Measurements from ENCODE around the gene C5orf15. TPM values are rescaled to one million over a fixed set of nuclear protein-coding genes. Genes with fewer than 3 reads are reported as not detected.

C5orf15 gene
- polyA plus RNA-seq, 1 donor from 2014 or later: 72.3 TPM

DNA sequence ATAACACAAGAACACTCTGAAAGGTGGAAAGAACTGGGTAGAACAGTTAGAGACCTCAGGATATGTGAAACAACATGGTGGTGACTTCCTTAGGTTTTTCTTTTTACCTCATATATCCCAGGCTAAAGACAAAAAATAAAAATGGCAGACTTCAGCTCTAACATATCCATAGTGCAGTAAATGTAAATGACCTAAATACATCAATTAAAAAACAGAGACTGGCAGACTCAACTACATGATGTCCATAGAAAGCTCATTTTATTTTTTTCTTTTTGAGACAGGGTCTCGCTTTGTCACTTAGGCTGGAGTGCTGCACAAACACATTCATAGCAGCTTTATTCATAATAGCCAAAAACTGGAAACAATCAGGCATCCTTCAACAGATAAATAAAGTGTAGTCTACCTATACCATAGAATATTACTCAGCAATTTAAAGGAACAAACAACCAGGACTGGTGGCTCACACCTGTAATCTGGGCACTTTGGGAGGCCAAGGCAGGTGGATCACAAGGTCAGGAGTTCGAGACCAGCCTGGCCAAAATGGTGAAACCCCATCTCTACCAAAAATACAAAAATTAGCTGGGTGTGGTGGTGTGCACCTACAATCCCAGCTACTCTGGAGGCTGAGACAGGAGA is 4.8 kb downstream of the C5orf15 start:
- Histone ChIP-seq H3K4me2 (ENCODE audit: low read length) (no peak overlapping the region), H2AFZ (ENCODE audit: low read depth, low read length) (no peak overlapping the region), H3K9ac (ENCODE audit: low read length) (no peak overlapping the region), H3K36me3 (ENCODE audit: insufficient read depth, low read length) (no peaks in the 10 kb centered on the region), H3K27ac (ENCODE audit: low read length) (no peak overlapping the region), H3K9me2 (ENCODE audit: insufficient read depth, low read length) (no peaks in the 10 kb centered on the region), H3F3A (ENCODE audit: insufficient read depth, low read length, poor library complexity, severe bottlenecking) (no peaks in the 10 kb centered on the region), H3K27me3 (ENCODE audit: insufficient read depth, low read depth, low read length) (no peaks in the 10 kb centered on the region), H3K9me3 (ENCODE audit: low read length) (no peaks in the 10 kb centered on the region), H3K79me2 (replicated peaks; ENCODE audit: insufficient read depth, low read length) (peaks cover 62% of the 10 kb centered on the region), H4K20me1 (ENCODE audit: insufficient read depth) (no peaks in the 10 kb centered on the region), H3K4me3 (ENCODE audit: low read length) (no peak overlapping the region)
- TF ChIP-seq POLR2AphosphoS5 (IDR thresholded peaks at IDR 0.05): no peak
- no peak for TF ChIP-seq RAD21 (conservative IDR thresholded peaks at IDR 0.05)
- no peak for TF ChIP-seq SMC3 (conservative IDR thresholded peaks at IDR 0.05; ENCODE audit: poor library complexity)
- TF ChIP-seq TAF1 (IDR thresholded peaks at IDR 0.05; ENCODE audit: low read depth): no peak
- no peak for TF ChIP-seq MXI1 (conservative IDR thresholded peaks at IDR 0.05; ENCODE audit: poor library complexity, severe bottlenecking)
- TF ChIP-seq EP300 (conservative IDR thresholded peaks at IDR 0.05; ENCODE audit: poor library complexity, severe bottlenecking): no peak
- TF ChIP-seq, protein P1, sequence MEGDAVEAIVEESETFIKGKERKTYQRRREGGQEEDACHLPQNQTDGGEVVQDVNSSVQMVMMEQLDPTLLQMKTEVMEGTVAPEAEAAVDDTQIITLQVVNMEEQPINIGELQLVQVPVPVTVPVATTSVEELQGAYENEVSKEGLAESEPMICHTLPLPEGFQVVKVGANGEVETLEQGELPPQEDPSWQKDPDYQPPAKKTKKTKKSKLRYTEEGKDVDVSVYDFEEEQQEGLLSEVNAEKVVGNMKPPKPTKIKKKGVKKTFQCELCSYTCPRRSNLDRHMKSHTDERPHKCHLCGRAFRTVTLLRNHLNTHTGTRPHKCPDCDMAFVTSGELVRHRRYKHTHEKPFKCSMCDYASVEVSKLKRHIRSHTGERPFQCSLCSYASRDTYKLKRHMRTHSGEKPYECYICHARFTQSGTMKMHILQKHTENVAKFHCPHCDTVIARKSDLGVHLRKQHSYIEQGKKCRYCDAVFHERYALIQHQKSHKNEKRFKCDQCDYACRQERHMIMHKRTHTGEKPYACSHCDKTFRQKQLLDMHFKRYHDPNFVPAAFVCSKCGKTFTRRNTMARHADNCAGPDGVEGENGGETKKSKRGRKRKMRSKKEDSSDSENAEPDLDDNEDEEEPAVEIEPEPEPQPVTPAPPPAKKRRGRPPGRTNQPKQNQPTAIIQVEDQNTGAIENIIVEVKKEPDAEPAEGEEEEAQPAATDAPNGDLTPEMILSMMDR (IDR thresholded peaks at IDR 0.05; ENCODE audit: poor library complexity, severe bottlenecking): no peak
- TF ChIP-seq REST (IDR thresholded peaks at IDR 0.05; ENCODE audit: borderline replicate concordance): no peak
- no peak for TF ChIP-seq EZH2 (IDR thresholded peaks at IDR 0.05; ENCODE audit: borderline replicate concordance, insufficient read depth, low read length, poor library complexity, severe bottlenecking)

GRCh38 chr5:133962801-133963476 is 5.5 kb downstream of the C5orf15 start:
- Histone ChIP-seq H3K79me2 (replicated peaks; ENCODE audit: insufficient read depth, low read length) (peaks cover 60% of the 10 kb centered on the region), H3K27me3 (ENCODE audit: insufficient read depth, low read depth, low read length) (no peaks in the 10 kb centered on the region), H3F3A (ENCODE audit: insufficient read depth, low read length, poor library complexity, severe bottlenecking) (no peaks in the 10 kb centered on the region), H3K9me3 (ENCODE audit: low read length) (no peaks in the 10 kb centered on the region), H2AFZ (ENCODE audit: low read depth, low read length) (no peak overlapping the region), H3K4me3 (ENCODE audit: low read length) (no peak overlapping the region), H3K4me2 (ENCODE audit: low read length) (no peak overlapping the region), H4K20me1 (ENCODE audit: insufficient read depth) (no peaks in the 10 kb centered on the region), H3K9me2 (ENCODE audit: insufficient read depth, low read length) (no peaks in the 10 kb centered on the region), H3K9ac (ENCODE audit: low read length) (no peak overlapping the region), H3K27ac (ENCODE audit: low read length) (no peak overlapping the region), H3K36me3 (ENCODE audit: insufficient read depth, low read length) (no peaks in the 10 kb centered on the region)
- no peak for TF ChIP-seq EZH2 (IDR thresholded peaks at IDR 0.05; ENCODE audit: borderline replicate concordance, insufficient read depth, low read length, poor library complexity, severe bottlenecking)
